HAP-1 (cell line): ENCODE results near the gene TMEM134.

Source experiments
- DNase-seq, 2 experiments: peaks; one replicate each; pipeline ENCODE4 v3.0.0-alpha.2; 2016 to 2020; ENCODE audit warnings: low spot score in 2 of 2
- H3K27me3 ChIP-seq: fragments of 250-450 bp; sonication (Bioruptor Pico); 2 replicates; pipeline ENCODE4 v1.5.1; 2020; ENCODE audit warnings: low read depth, mild to moderate bottlenecking, moderate library complexity
- H3K36me3 ChIP-seq: fragments of 250-450 bp; sonication (Bioruptor Pico); replicated peaks from 2 replicates; pipeline ENCODE4 v1.5.1; 2020; ENCODE audit warnings: mild to moderate bottlenecking
- H3K4me1 ChIP-seq: fragments of 250-450 bp; sonication (Bioruptor Pico); 2 replicates; pipeline ENCODE4 v1.5.1; 2020; ENCODE audit warnings: mild to moderate bottlenecking
- H3K4me3 ChIP-seq: fragments of 250-450 bp; sonication (Bioruptor Pico); 2 replicates; pipeline ENCODE4 v1.5.1; 2020; ENCODE audit warnings: mild to moderate bottlenecking, moderate library complexity
- H3K9me3 ChIP-seq: fragments of 250-450 bp; sonication (Bioruptor Pico); 2 replicates; pipeline ENCODE4 v1.5.1; 2020; ENCODE audit warnings: mild to moderate bottlenecking, moderate library complexity
- in situ Hi-C: fragments of 300-500 bp; cut with MboI; formaldehyde crosslinking; loops from 3 replicates; pipeline ENCODE4 v1.14.3; 2020; ENCODE audit warnings: low sequenced_read_pairs, inconsistent platforms, mixed read lengths

Gene TMEM134

DNA sequence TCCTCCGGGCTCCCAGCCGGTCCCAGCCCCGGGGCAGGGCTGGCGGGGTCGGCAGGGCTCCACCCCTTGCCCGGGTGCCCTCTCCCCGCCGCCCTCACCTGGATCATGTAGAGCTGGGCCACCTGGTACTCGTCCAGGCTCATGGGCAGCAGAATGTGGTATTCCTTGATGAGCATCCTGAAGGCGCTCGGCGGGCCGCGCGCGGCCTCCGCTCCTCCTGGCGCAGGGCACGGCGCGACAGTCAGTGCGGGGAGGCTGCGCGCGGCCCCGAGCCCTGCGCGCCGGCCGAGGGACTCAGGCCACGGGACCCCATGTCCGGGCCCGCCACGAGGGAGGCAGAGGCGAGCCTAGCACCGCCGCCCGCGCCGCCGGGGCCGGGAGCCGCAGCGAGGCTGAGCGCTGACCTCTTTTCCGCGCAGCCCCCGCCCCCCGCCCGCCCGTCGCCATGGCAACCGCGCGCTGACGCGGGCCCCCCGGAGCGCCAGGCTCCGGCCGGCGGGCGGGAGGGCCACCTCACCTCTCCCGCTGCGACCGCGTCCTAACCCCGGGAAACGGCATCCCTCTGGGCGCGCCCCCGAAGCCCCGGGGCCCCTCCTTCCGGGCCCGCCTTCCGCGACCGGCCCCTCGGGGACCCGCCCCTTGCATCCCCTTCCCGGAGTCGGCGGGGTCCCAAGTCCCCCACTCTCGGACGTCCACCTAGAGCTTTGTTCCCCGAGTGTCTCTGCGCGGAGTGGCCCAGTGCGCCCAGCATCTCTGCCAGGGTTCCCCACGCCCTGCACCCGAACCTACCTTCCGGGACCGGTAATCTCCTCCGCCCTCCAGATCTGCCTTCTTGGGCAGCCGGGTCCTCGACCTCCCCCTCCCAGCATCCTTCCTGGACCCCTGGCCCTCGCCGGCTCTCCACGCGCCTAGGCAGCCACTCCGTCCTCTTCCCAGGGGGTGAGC, 35.2 kb upstream of the TMEM134 start:
- DNase-seq = peak in 1 of 2 experiments; percentile 66
- in situ Hi-C loops = no loop called here
- peak overlapping the region; percentile 68 for H3K4me3 ChIP-seq
- H3K27me3 ChIP-seq = no peaks in the 10 kb centered on the region
- H3K36me3 ChIP-seq = peaks cover 29% of the 10 kb centered on the region
- H3K9me3 ChIP-seq = no peaks in the 10 kb centered on the region
- peaks cover 35% of the 10 kb centered on the region for H3K4me1 ChIP-seq

DNA sequence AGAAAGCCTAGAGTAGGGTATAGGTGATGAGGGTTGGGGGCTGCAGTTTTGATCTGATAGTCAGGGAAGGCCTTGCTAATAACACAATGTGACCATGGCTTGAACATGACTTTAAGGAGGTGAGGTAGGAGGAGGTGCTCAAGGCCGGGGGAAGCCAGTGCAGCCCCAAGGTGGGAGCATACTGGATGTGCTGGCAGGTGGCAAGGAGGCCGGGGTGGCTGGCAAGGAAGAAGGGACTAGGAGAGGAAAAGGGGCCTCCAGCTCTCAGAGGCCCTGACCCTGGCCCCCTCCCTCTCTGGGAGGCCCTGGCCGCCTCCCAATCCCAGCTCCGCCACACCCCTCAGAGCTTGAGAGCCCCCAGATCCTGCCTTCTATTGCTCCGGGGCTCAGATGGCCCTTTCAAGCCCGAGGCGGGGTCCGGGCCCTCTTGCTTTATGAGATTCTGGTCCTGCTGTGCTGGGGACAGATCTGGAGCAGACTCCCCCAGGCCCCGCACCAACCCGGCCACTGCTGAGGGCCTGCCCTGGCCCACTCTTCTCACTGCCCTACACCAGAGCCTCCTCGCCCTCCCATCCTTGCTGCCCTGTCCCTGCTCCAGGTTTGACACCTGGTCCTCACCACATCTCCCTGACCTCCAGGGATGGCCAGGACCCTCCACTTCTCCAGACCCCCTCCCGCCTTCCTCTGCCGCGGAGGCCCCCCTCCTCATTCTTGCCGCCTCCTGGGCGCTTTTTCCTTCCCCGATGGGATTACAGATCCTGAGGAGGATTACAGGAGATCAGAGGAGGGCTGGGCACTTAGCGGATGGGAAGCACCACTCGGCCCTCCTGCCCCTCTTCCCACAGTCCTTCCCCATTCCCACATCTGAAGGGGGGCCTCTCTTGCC, 34.3 kb upstream of the TMEM134 start:
- Histone ChIP-seq H3K27me3 (no peaks in the 10 kb centered on the region), H3K36me3 (peaks cover 29% of the 10 kb centered on the region), H3K9me3 (no peaks in the 10 kb centered on the region), H3K4me1 (peaks cover 29% of the 10 kb centered on the region), H3K4me3 (peak overlapping the region; percentile 17)
- in situ Hi-C loops = no loop called here
- no peak for DNase-seq

DNA sequence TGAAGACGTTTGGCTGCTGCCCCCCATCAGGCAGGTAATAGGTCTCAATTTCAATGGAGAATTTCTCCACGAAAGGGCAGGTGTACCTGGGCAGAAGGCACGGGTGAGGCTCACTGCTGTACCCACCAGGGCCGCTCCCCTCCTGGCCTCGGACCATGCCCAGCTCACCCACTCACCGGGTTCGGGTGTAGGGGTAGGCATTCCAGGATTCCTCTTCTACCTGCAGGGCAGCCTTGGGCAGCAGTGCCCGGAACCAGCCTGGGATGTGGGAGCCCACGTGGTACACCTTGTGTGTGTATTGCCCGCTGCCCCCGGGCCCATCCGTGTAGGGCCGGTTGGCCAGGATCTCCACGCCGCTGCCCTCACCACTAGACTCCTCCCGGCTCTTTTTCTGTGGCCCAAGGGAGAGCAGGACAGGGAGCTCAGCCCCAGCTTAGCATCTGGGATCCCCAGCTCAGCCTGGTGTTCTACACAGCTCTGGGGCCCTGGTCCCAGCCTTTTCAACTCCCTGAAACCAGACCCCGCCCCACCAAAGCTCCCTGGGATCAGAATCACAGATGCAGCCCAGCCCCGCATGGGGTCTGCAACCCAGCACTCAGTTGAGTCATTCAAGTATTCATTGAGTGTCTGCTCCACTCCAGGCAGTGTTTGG, 33.4 kb upstream of the TMEM134 start:
- Histone ChIP-seq H3K9me3 (no peaks in the 10 kb centered on the region), H3K36me3 (peaks cover 29% of the 10 kb centered on the region), H3K4me3 (no peak overlapping the region), H3K27me3 (no peaks in the 10 kb centered on the region), H3K4me1 (peaks cover 27% of the 10 kb centered on the region)
- in situ Hi-C loops = no loop called here
- DNase-seq = no peak

DNA sequence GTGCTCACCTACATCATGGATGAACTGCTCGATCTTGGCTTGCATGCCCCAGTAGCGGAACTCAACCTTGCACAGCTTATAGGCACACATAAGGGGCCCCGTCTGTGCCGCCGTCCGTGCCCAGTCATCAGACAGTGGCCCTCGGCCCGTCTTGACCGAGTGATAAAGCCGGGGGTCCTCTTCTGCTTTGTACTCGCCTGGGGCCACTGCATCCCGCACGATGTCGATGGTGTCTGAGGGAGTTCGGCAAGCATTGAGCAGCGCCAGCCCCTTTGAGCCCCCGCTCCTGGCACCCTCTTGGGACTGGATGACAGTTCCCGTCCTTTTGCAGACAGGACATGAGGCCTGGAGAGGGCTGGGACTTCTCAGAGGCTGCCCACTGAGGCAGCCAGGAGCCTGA, 32.8 kb upstream of the TMEM134 start:
- no peak overlapping the region for H3K4me3 ChIP-seq
- no peaks in the 10 kb centered on the region for H3K9me3 ChIP-seq
- peaks cover 25% of the 10 kb centered on the region for H3K36me3 ChIP-seq
- H3K4me1 ChIP-seq = peaks cover 21% of the 10 kb centered on the region
- in situ Hi-C loops = no loop called here
- no peak for DNase-seq
- H3K27me3 ChIP-seq = no peaks in the 10 kb centered on the region

DNA sequence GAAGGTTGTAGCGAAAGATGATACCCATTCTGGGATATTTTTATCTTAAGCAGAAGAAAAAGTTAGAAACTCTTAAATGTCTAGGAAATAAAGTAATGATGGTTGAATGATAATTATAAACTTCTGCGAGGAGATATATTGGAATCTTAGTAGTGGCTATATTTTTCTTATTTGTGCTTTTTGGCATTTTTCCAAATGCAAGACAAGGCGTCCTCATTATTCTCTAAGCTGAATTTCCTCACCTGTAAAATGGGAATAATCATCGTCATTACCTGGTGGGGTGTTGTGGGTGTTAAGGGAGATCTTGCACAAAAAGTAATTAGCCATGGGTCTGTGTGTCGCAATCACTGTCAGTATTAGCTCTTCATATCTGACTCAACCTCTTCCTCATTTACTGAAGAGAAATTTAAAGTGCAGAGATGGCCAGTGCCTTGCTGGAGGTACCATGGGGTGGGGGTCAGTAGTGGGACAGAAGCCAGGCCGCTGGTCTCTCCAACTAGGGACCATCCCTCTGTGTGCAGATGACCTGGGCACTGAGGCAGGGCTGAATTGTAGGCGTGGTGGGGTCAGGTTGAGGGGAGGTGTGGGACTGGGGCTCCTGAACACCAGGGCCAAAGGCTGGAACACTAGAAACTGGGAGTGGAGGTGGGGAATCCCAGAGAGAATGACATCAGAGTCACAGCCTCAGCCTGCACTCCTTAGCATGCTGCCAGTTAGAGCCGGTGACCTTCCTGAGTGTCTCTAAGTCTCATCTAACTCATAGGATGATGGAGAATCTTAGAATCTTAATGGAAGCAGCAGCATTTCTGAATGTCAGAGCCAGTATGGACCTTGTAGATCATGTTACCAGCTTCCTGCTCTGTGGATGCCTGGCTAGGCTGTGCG, 32.0 kb upstream of the TMEM134 start:
- Histone ChIP-seq H3K27me3 (no peaks in the 10 kb centered on the region), H3K4me3 (no peak overlapping the region), H3K9me3 (no peaks in the 10 kb centered on the region), H3K4me1 (peaks cover 13% of the 10 kb centered on the region), H3K36me3 (peaks cover 19% of the 10 kb centered on the region)
- DNase-seq = no peak
- in situ Hi-C loops = no loop called here

DNA sequence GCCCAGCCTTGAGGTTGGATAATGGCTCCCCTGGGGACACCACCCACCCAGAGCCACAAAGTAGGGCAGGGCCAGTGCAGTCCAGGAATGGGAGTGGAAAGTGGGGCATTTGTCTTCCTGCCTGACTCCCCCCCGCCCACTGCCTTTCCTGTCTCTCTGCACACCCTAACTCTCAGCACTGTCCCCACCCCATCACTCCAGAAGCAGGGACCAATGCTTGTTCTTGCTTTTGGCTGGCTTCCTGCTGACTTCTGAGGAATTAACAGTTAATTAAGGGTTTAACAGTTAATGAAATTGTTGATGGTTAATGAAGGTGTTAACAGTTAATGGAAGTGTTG, 31.4 kb upstream of the TMEM134 start:
- in situ Hi-C loops = no loop called here
- no peak for DNase-seq
- no peak overlapping the region for H3K4me3 ChIP-seq
- H3K36me3 ChIP-seq = peaks cover 17% of the 10 kb centered on the region
- H3K9me3 ChIP-seq = no peaks in the 10 kb centered on the region
- peaks cover 7% of the 10 kb centered on the region for H3K4me1 ChIP-seq
- H3K27me3 ChIP-seq = no peaks in the 10 kb centered on the region

DNA sequence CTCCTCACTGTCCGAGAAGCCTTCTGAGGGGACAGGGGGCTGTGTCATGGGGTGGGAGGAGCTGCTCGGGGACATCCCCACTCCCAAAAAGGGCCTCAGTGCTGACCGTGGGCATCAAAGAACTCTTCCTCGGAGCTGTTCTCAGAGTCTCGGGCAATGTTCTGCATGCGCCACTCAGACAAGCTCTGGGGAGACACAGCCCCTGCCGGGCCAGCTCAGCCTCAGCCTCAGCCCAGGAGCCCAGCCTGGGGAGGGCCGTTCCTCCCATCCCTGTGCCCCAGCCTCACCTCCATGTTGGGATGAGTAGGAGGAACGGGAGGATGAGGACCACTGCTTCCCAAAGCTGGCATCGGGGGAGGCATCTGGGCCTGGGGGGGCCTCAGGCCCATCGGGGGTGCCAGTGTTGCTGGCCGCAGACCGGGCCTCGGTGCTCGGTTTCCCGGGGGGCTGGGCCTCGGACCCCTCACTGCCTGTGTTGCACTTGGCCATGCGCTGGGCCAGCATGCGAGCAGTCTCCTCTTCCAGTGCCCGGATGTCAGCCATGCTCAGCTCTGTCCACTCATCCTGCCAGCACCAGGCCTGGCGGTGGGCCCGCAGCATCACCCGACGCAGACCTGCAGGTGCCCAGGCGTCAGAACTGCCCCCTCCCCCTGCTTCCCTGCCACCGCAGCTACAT, 30.9 kb upstream of the TMEM134 start:
- in situ Hi-C loops = no loop called here
- H3K4me3 ChIP-seq = no peak overlapping the region
- no peaks in the 10 kb centered on the region for H3K27me3 ChIP-seq
- H3K9me3 ChIP-seq = no peaks in the 10 kb centered on the region
- H3K4me1 ChIP-seq = peaks cover 5% of the 10 kb centered on the region; the same call in 1 of the 2 replicates
- no peak for DNase-seq
- peaks cover 17% of the 10 kb centered on the region for H3K36me3 ChIP-seq

DNA sequence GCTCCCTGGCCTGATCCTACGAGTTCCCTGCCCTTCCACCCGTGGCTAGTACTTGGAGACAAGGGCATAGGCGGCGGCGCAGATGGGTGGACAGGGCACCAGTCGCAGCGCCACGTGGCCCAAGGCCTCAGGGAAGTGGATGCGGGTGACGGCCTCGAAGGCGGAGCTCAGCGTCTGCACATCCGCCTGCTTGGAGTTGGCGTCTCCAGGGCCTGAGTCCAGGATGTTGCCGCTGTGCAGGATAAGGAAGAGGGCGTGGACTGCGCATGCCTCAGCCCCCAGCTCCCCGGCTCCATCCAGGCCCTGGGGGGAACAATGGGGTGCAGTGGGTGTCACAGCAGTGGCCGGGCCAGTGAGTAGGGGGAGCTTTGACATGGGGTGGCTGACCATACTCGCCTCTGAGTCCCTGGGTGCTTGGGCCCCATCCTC, 29.5 kb upstream of the TMEM134 start:
- H3K36me3 ChIP-seq = peaks cover 17% of the 10 kb centered on the region

DNA sequence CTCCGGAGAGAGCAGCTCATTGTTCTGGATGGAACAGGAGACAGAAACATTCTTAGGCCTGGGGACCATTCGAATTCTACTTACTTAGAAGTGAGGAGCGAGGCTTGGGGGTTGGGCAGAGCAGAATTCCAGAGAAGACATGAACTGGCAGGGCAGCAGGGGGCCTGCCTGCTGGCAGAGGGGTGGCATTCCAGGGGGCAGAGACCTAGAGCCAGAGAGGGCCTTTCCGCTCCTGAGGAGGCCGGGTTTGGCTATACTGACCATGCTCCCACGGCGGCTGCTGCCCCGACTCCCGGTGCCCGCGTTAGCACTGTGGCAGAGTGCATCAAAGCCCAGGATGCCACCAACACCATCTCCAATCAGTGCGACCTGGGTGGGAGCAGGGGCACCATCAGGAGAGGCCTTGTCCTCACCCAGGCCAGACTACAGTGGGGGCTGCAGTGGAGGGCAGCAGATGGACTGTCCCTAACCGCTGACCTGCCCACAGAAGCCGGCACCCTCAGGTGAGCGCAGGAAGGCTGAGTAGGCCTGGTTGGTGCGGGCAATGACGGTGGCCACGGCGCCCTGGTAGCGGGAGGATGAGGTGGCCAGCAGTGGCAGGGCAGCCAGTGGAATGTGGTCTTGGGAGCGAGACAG, 28.7 kb upstream of the TMEM134 start:
- in situ Hi-C loops = no loop called here
- Histone ChIP-seq H3K27me3 (no peaks in the 10 kb centered on the region), H3K36me3 (peaks cover 18% of the 10 kb centered on the region), H3K9me3 (no peaks in the 10 kb centered on the region), H3K4me1 (no peaks in the 10 kb centered on the region), H3K4me3 (no peak overlapping the region)
- DNase-seq = no peak

More for the DNA sequence above, 29.5 kb upstream of the TMEM134 start:
- no peak for DNase-seq
- peaks cover under 1% of the 10 kb centered on the region; the same call in 1 of the 2 replicates for H3K4me1 ChIP-seq
- no peaks in the 10 kb centered on the region for H3K27me3 ChIP-seq
- no peaks in the 10 kb centered on the region for H3K9me3 ChIP-seq
- in situ Hi-C loops = no loop called here
- H3K4me3 ChIP-seq = no peak overlapping the region

DNA sequence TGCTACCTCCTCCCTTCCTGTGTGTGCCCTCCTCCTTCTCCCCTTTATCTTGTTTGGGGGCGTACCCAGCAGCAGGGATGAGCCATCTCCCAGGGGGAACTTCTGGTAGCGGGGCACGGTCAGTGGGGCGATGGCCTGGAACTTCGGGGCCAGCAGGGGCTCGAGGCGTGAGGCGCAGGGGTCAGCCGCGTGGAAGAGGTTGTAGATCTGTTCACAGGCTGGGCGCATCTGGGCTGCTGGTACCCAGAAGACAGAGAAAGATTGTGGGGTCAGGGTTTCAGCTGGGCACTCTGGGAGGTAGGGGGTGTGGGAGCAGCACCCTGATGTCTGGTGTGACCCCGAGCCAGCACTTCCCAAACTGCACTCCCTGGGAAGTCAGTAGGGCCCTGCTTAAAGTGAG, 27.1 kb upstream of the TMEM134 start:
- in situ Hi-C loops = no loop called here
- Histone ChIP-seq H3K4me1 (no peaks in the 10 kb centered on the region), H3K9me3 (no peaks in the 10 kb centered on the region), H3K36me3 (peaks cover 23% of the 10 kb centered on the region), H3K27me3 (no peaks in the 10 kb centered on the region), H3K4me3 (no peak overlapping the region)
- DNase-seq = no peak

DNA sequence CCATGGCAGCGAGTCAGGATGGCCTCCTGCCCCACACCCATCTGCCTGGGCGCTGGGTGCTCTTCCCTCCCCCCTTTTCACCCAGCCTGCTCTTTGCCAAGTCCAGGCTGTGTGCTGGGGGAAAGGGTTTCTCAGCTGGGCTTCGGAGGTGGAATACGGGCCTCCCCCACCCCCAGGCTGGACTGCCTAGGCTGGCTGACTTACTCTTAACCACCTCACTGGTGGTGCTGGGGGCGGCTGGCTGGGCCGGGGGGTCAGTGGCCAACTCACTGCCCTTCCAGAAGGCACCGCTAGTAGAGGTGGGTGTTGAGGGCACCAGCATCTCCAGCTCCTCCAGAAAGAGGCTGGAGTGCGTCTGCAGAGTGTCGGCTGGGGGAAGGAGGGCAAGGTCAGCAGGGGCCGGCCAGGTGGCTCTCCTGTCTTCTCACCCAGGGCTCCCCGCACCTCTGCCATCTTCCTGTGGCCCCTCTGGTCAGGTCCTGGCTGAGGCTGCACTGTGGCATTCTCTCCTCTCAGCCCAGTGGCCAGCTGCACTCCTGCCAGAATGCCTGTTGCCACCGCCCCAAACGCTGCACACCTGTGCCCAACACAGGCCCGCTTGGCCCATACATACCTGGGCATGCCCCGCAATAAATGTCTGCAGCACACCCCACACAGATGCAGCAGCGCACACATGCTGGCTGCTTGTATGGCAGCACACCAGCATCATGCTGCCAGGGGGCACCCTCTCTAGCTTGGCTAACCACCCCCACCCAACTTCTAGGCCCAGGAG, 26.4 kb upstream of the TMEM134 start:
- Histone ChIP-seq H3K4me1 (no peaks in the 10 kb centered on the region), H3K36me3 (peaks cover 22% of the 10 kb centered on the region)

More for the DNA sequence above, 26.4 kb upstream of the TMEM134 start:
- Histone ChIP-seq H3K27me3 (no peaks in the 10 kb centered on the region), H3K9me3 (no peaks in the 10 kb centered on the region), H3K4me3 (no peak overlapping the region)
- in situ Hi-C loops = no loop called here
- DNase-seq = no peak
